C4-2B (cell line): ENCODE results near the gene SMOC1.

Experiments used
- H3K27ac ChIP-seq: fragments of 450-650 bp; 2 replicates; pipeline ENCODE4 v1.5.1; 2017
- ZFX ChIP-seq: fragments of 450-650 bp; IDR thresholded peaks from 2 replicates; pipeline ENCODE4 v1.6.1; 2017
- TF ChIP-seq, protein P1 (sequence below): fragments of 450-650 bp; conservative IDR thresholded peaks from 2 replicates; pipeline ENCODE4 v1.5.1; 2017; ENCODE audit warnings: mild to moderate bottlenecking

Gene SMOC1

DNA sequence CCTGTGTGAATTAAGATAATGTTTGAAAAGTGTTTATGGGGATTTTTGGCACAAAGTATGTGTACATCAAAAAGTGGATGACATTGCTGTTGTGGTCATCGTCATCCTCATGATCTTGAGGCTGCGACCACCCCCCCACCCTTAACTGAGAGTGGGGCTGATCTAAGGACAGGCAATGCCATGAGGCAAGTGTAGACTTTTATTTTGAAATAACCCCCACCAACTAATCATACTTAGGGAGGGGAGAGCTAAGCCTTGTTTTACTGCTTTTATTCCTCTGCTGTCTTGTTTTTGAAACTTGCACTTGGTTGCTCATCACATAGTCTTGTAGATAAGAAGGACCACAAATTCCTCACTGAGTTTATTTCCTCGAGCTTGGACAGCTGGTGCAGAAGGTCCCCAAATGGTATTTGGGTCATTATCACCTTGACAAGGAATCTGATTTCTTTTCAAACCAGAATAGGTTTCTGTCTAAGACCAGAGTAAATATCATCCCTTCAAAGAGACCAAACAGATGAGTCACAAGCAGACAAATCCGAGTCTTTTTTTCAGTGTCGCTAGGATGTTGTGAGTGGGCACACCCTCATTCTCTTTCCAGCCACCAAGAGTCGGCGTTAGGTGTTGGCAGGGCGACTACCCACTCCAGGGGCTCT is 23.9 kb upstream of the SMOC1 start:
- TF ChIP-seq, protein P1, sequence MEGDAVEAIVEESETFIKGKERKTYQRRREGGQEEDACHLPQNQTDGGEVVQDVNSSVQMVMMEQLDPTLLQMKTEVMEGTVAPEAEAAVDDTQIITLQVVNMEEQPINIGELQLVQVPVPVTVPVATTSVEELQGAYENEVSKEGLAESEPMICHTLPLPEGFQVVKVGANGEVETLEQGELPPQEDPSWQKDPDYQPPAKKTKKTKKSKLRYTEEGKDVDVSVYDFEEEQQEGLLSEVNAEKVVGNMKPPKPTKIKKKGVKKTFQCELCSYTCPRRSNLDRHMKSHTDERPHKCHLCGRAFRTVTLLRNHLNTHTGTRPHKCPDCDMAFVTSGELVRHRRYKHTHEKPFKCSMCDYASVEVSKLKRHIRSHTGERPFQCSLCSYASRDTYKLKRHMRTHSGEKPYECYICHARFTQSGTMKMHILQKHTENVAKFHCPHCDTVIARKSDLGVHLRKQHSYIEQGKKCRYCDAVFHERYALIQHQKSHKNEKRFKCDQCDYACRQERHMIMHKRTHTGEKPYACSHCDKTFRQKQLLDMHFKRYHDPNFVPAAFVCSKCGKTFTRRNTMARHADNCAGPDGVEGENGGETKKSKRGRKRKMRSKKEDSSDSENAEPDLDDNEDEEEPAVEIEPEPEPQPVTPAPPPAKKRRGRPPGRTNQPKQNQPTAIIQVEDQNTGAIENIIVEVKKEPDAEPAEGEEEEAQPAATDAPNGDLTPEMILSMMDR, result no peak
- TF ChIP-seq ZFX, result no peak
- H3K27ac ChIP-seq, result no peak overlapping the region

- TF ChIP-seq, protein P1, result no peak
- TF ChIP-seq ZFX, result no peak
- H3K27ac ChIP-seq, result no peak overlapping the region
These were observed 20.4 kb upstream of the SMOC1 start for GRCh38 chr14:69858801-69859200.

DNA sequence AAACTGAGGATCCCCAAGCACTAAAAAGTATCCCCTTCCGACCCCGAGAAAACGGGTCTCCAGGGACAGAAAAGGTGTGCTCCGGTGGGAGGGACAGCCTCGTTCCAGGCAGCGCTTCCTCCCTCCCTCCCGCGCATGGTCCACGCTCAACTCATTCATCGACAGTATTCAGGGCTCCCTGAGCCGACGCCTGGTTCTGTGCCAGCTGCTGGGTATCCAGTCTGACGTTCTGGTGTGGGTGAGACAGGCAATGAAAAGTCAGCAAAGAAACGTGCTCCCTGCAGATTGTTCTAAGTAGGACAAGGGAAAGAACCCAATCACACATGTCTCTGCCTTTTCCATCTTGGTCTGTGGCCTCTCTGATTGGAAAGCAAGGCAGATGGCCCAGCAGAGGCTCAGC is 19.6 kb upstream of the SMOC1 start:
- TF ChIP-seq, protein P1, result no peak
- no peak for TF ChIP-seq ZFX
- H3K27ac ChIP-seq, result no peak overlapping the region

- H3K27ac ChIP-seq, result no peak overlapping the region
- TF ChIP-seq, protein P1, result no peak
- no peak for TF ChIP-seq ZFX
These were observed 19.0 kb upstream of the SMOC1 start for GRCh38 chr14:69860221-69860620.

DNA sequence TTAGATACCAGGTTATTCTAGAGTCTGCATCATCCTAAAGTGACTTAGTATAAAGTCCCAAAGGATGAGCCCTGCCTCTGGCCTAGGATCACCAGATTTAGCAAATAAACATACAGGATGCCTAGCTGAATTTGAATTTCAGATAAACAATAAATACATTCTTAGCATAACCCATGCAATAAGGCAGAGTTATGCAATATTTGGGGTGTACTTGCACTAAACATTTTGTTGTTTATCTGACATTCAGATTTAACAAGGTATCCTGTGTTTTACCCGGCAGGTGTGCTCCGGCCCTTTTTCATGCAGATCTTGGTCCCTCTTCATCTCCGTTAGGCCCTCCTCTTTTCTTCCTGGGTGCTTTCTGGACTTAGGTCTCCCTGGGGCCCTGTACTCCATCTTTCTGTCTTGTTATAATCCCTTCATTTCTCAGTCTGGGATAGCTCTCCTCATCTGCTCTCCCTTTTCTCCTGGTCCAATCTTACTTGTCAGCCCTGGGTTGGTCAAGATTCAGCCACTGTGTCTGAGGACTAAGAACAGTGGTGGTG is 18.1 kb upstream of the SMOC1 start:
- TF ChIP-seq, protein P1, result no peak
- TF ChIP-seq ZFX, result no peak
- H3K27ac ChIP-seq, result no peak overlapping the region

GRCh38 chr14:69863083-69863482 is 16.1 kb upstream of the SMOC1 start:
- no peak for TF ChIP-seq ZFX
- TF ChIP-seq, protein P1, result no peak

GRCh38 chr14:69865701-69866365 is 13.4 kb upstream of the SMOC1 start:
- no peak overlapping the region for H3K27ac ChIP-seq
- no peak for TF ChIP-seq ZFX
- TF ChIP-seq, protein P1, result no peak

More at GRCh38 chr14:69863083-69863482, 16.1 kb upstream of the SMOC1 start:
- no peak overlapping the region for H3K27ac ChIP-seq
